HG02973 (cell line): ENCODE results near the gene DAO.

Experiments
- ATAC-seq: cut with Tn5 transposase; IDR thresholded peaks from one replicate; pipeline ENCODE4 v1.9.1; 2021; ENCODE audit warnings: moderate library complexity; ENCODE audit not compliant: unreplicated experiment

The DAO gene

GRCh38 chr12:108875280-108875679 is 4.6 kb upstream of the DAO start:
- ATAC-seq: no peak

GRCh38 chr12:108875682-108876361 is 4.1 kb upstream of the DAO start:
- no peak for ATAC-seq

- no peak for ATAC-seq
Observed at GRCh38 chr12:108876550-108876949, 3.3 kb upstream of the DAO start.

- ATAC-seq: no peak
Observed at GRCh38 chr12:108881953-108882352, 2.1 kb downstream of the DAO start.

- no peak for ATAC-seq
Observed at GRCh38 chr12:108884116-108885012, 4.5 kb downstream of the DAO start.

GRCh38 chr12:108886873-108887629 is 7.2 kb downstream of the DAO start:
- ATAC-seq: no peak

GRCh38 chr12:108888031-108888430 is 8.1 kb downstream of the DAO start:
- ATAC-seq: no peak

- ATAC-seq: no peak
Observed at GRCh38 chr12:108890208-108890607, 10.3 kb downstream of the DAO start.

- ATAC-seq: no peak
Observed at GRCh38 chr12:108895220-108895802, 15.4 kb downstream of the DAO start.

GRCh38 chr12:108896336-108896735 is 16.4 kb downstream of the DAO start:
- ATAC-seq: no peak

GRCh38 chr12:108896817-108897216 is 16.9 kb downstream of the DAO start:
- ATAC-seq: no peak

GRCh38 chr12:108899145-108899544 is 19.3 kb downstream of the DAO start:
- ATAC-seq: no peak

- no peak for ATAC-seq
Observed at GRCh38 chr12:108905725-108906124, 25.8 kb downstream of the DAO start.

GRCh38 chr12:108906971-108907370 is 27.1 kb downstream of the DAO start:
- no peak for ATAC-seq

- no peak for ATAC-seq
Observed at GRCh38 chr12:108907839-108908351, 28.0 kb downstream of the DAO start.

GRCh38 chr12:108910336-108910735 is 30.4 kb downstream of the DAO start:
- no peak for ATAC-seq

GRCh38 chr12:108911915-108912314 is 32.0 kb downstream of the DAO start:
- ATAC-seq: no peak

GRCh38 chr12:108912361-108912760 is 32.5 kb downstream of the DAO start:
- no peak for ATAC-seq

GRCh38 chr12:108914121-108914531 is 34.2 kb downstream of the DAO start:
- ATAC-seq: no peak

GRCh38 chr12:108915632-108916133 is 35.8 kb downstream of the DAO start:
- ATAC-seq: no peak

- ATAC-seq: no peak
Observed at GRCh38 chr12:108916336-108916735, 36.4 kb downstream of the DAO start.
